Measurements from ENCODE around the gene NRP2. TPM values are rescaled to one million over a fixed set of nuclear protein-coding genes. Genes with fewer than 3 reads are reported as not detected.

The NRP2 gene
- total and polyA plus RNA-seq, 2 donors (not counting 1 experiment from before 2014, with no cell fraction given) = 1.8 to 6.8 TPM

DNA sequence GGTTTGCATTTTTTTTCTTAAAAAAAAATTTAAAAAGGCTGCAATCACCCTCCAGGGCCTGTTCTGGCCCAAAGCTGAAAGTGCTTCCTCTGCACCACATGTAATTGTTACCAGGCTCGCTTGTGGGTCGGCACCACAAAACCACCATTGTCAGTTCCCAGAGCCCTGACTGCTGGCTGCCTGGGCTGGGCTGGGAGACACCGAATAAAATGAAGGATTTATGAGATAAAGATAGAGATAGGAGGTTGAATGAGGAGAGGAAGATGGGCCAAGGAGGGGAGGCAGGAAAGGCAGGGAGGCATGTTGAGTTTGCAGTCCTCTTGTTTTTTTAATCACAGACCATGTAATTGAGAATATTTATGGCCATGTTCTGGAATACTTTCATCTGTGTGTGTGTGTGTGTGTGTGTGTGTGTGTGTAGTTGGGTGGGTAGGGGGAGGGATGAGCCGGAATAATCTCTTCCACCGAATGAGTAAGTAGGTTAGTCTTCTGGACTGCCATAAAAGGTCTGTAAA, 14.7 kb downstream of the NRP2 start:
- ChIA-PET CTCF (interaction anchor here (2.4 kb wide), 1 partner anchor 17 kb away, joined by 9 read pairs; no protein-coding TSS in a partner anchor), POLR2A (no interaction called here)
- Mint-ChIP-seq H3K4me3 (no peak overlapping the region), H3K27ac (no peak overlapping the region), H3K4me1 (peaks cover 22% of the 10 kb centered on the region), H3K9me3 (ENCODE audit: insufficient read depth) (no peaks in the 10 kb centered on the region), H3K27me3 (no peaks in the 10 kb centered on the region)
- DNase-seq = no peak
- H3K27ac ChIP-seq (ENCODE audit: low read length in 2 of 2) = no peak overlapping the region
- H3K9me3 ChIP-seq (ENCODE audit: control extremely low read depth in 1 of 3, control insufficient read depth in 2 of 3, insufficient read depth in 1 of 3, low read length in 2 of 3) = no peaks in the 10 kb centered on the region
- H3K79me2 ChIP-seq (ENCODE audit: control insufficient read depth, insufficient read depth, low read length) = no peaks in the 10 kb centered on the region
- peaks cover 19 to 22% of the 10 kb centered on the region in 2 donors for H3K4me1 ChIP-seq (ENCODE audit: control insufficient read depth in 2 of 2, insufficient read depth in 2 of 2, low read length in 2 of 2)
- no peak overlapping the region for H3K9ac ChIP-seq (ENCODE audit: low read length)
- H3K4me3 ChIP-seq (ENCODE audit: control extremely low read depth in 1 of 5, extremely low read depth in 1 of 5, insufficient read depth in 1 of 5, low read depth in 2 of 5, low read length in 4 of 5) = no peak overlapping the region
- H3K4me2 ChIP-seq (replicated peaks; ENCODE audit: low read depth, low read length, poor library complexity, severe bottlenecking) = no peak overlapping the region
- no peaks in the 10 kb centered on the region for H3K36me3 ChIP-seq (replicated peaks in 1 of 2; ENCODE audit: control extremely low read depth in 1 of 2, control insufficient read depth in 1 of 2, extremely low read depth in 1 of 2, insufficient read depth in 2 of 2, low read length in 1 of 2)
- TF ChIP-seq CTCF (IDR thresholded peaks at IDR 0.05) = no peak
- TF ChIP-seq EZH2 (IDR thresholded peaks at IDR 0.05; ENCODE audit: borderline replicate concordance, insufficient read depth, low read depth, low read length, poor library complexity, severe bottlenecking) = no peak
- intact Hi-C loops (cut with micrococcal nuclease) = no loop called here
- no peaks in the 10 kb centered on the region for H3K27me3 ChIP-seq (replicated peaks in 1 of 4; ENCODE audit: control extremely low read depth in 1 of 4, control insufficient read depth in 3 of 4, insufficient read depth in 4 of 4, low read length in 3 of 4)
- no peaks in the 10 kb centered on the region for H4K20me1 ChIP-seq (ENCODE audit: control insufficient read depth, insufficient read depth, low read length, poor library complexity, severe bottlenecking)
- H2AFZ ChIP-seq (ENCODE audit: insufficient read depth, low read depth, low read length, poor library complexity, severe bottlenecking) = no peak overlapping the region
- WGBS (ENCODE audit: insufficient coverage) = 94% methylated on average over 4 of the region's 5 CpGs
- no peak for ATAC-seq (ENCODE audit: low read depth)

Data from B cell (primary cell).